Ammon's horn (tissue), 1 donor: ENCODE measurements around the gene TNRC6B.
"Not testable (repeated sequence)": the region's sequence is repeated elsewhere in the genome, so short reads cannot be mapped to it uniquely, and the experiment has no call there.

Experiments used
- DNase-seq: peaks from one replicate; pipeline ENCODE4 v3.0.0-alpha.2; 2016; ENCODE audit warnings: low spot score

The TNRC6B gene

GRCh38 chr22:40348025-40348658 is 170.4 kb downstream of the TNRC6B start:
- peak; percentile 80 for DNase-seq

GRCh38 chr22:40352763-40353162 is 175.0 kb downstream of the TNRC6B start:
- no peak for DNase-seq

- no peak for DNase-seq
These were observed 183.4 kb downstream of the TNRC6B start for GRCh38 chr22:40361100-40361499.

GRCh38 chr22:40363059-40363458 is 185.3 kb downstream of the TNRC6B start:
- DNase-seq = no peak

GRCh38 chr22:40364431-40364830 is 186.7 kb downstream of the TNRC6B start:
- no peak for DNase-seq

GRCh38 chr22:40366068-40366467 is 188.3 kb downstream of the TNRC6B start:
- no peak for DNase-seq

- DNase-seq = no peak
These were observed 189.6 kb downstream of the TNRC6B start for GRCh38 chr22:40367342-40367741.

- no peak for DNase-seq
These were observed 190.3 kb downstream of the TNRC6B start for GRCh38 chr22:40368016-40368415.

GRCh38 chr22:40368836-40369235 is 191.1 kb downstream of the TNRC6B start:
- DNase-seq = no peak

- no peak for DNase-seq
These were observed 196.8 kb downstream of the TNRC6B start for GRCh38 chr22:40374567-40374966.

- no peak for DNase-seq
These were observed 198.4 kb downstream of the TNRC6B start for GRCh38 chr22:40376149-40376548.

GRCh38 chr22:40377931-40378330 is 200.2 kb downstream of the TNRC6B start:
- no peak for DNase-seq

- DNase-seq = not testable (repeated sequence)
These were observed 200.7 kb downstream of the TNRC6B start for GRCh38 chr22:40378448-40378847.

GRCh38 chr22:40381461-40381860 is 203.7 kb downstream of the TNRC6B start:
- DNase-seq = no peak

GRCh38 chr22:40383905-40384304 is 206.2 kb downstream of the TNRC6B start:
- DNase-seq = no peak

GRCh38 chr22:40385036-40385782 is 207.5 kb downstream of the TNRC6B start:
- DNase-seq = no peak
